Measurements from ENCODE around the gene SYK. TPM values are rescaled to one million over a fixed set of nuclear protein-coding genes. Genes with fewer than 3 reads are reported as not detected.

Gene SYK
- polyA plus RNA-seq, 1 of the 3 experiments (the other 2 are of a cell fraction): not detected

- no peaks in the 10 kb centered on the region for H3K9me2 ChIP-seq
- no peak overlapping the region for H3K4me3 ChIP-seq (ENCODE audit: low read depth in 2 of 2, low read length in 1 of 2)
- POLR2A ChIA-PET: no interaction called here
- no peak for DNase-seq
- H2AFZ ChIP-seq (ENCODE audit: low read depth): no peak overlapping the region
- CTCF ChIA-PET: interaction anchor here (0.9 kb wide), 2 partner anchors 10 to 87 kb away, joined by 3 to 4 read pairs; no protein-coding TSS in a partner anchor
- H3K4me2 ChIP-seq: no peak overlapping the region
- no peaks in the 10 kb centered on the region for H3K36me3 ChIP-seq (replicated peaks in 1 of 2; ENCODE audit: control insufficient read depth in 1 of 2, insufficient read depth in 2 of 2, low read length in 1 of 2)
- H3K4me1 ChIP-seq (ENCODE audit: control insufficient read depth in 1 of 2, insufficient read depth in 2 of 2, low read depth in 1 of 2, low read length in 1 of 2): no peaks in the 10 kb centered on the region
- H3K9ac ChIP-seq: no peak overlapping the region
- WGBS (ENCODE audit: low lambda C conversion rate): 56% methylated on average over 8 of the region's 8 CpGs
- H3K27ac ChIP-seq (ENCODE audit: low read depth in 2 of 2, low read length in 1 of 2): no peak overlapping the region
- H3K79me2 ChIP-seq (ENCODE audit: insufficient read depth): no peaks in the 10 kb centered on the region
- no peaks in the 10 kb centered on the region for H3F3A ChIP-seq (replicated peaks; ENCODE audit: insufficient read depth)
- H4K20me1 ChIP-seq (ENCODE audit: insufficient read depth): no peaks in the 10 kb centered on the region
- H3K27me3 ChIP-seq (ENCODE audit: insufficient read depth): no peaks in the 10 kb centered on the region
- no peaks in the 10 kb centered on the region for H3K9me3 ChIP-seq
- TF ChIP-seq TEAD4 (IDR thresholded peaks at IDR 0.05; ENCODE audit: borderline replicate concordance, insufficient read depth): no peak
- no peak for TF ChIP-seq EP300 (IDR thresholded peaks at IDR 0.05; ENCODE audit: borderline replicate concordance in 1 of 2, low read depth in 1 of 2, low read length in 1 of 2)
- no peak for TF ChIP-seq USF1 (IDR thresholded peaks at IDR 0.05; ENCODE audit: borderline replicate concordance, low read depth)
- no peak for TF ChIP-seq USF2 (IDR thresholded peaks at IDR 0.05; ENCODE audit: borderline replicate concordance, low read depth, low read length)
- TF ChIP-seq SMC3 (IDR thresholded peaks at IDR 0.05; ENCODE audit: low read depth, low read length): no peak
- no peak for TF ChIP-seq RCOR1 (IDR thresholded peaks at IDR 0.05; ENCODE audit: low read length)
- TF ChIP-seq EZH2phosphoT487 (IDR thresholded peaks at IDR 0.05; ENCODE audit: borderline replicate concordance, low read depth): no peak
- no peak for TF ChIP-seq YY1 (IDR thresholded peaks at IDR 0.05; ENCODE audit: low read depth)
- no peak for TF ChIP-seq FOXJ3 (CRISPR knock-in tag; IDR thresholded peaks at IDR 0.05)
- no peak for TF ChIP-seq CTCF (IDR thresholded peaks at IDR 0.05)
- no peak for TF ChIP-seq RXRA (IDR thresholded peaks at IDR 0.05; ENCODE audit: borderline replicate concordance, low read depth)
- TF ChIP-seq RFX5 (IDR thresholded peaks at IDR 0.05; ENCODE audit: low read length): no peak
- no peak for TF ChIP-seq FOXM1 (IDR thresholded peaks at IDR 0.05; ENCODE audit: low read depth)
- TF ChIP-seq RAD21 (IDR thresholded peaks at IDR 0.05; ENCODE audit: low read length): no peak
- TF ChIP-seq MEF2A (IDR thresholded peaks at IDR 0.05; ENCODE audit: borderline replicate concordance, low read depth): no peak
Observed at GRCh38 chr9:90783964-90784363, 17.7 kb upstream of the SYK start.
